CD1c-positive myeloid dendritic cell (primary cell): Measurements from ENCODE around the gene EZH1.

ENCODE experiments used
- DNase-seq: peaks from one replicate; pipeline ENCODE4 v3.0.0-alpha.2; 2016; ENCODE audit errors: extremely low spot score

EZH1 gene

DNA sequence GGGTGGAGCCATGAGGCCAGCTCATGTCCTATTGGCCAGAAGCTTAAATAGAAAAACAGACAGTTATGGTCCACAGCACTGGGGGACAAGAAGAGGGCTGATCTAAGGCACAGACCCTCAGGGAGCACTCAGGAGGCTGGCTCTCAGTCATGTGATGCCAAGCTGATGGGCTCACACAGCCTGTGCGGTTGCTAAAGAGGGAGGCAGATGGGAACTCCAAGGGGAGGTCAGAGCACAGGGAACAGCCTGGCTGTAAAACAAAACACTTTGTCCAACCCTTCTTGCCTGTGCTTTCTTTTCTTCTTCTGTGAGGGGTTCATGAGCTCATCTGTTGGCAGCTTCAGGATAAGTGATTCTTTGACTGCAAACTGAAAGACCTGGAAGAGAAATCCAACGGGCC is 35.3 kb downstream of the EZH1 start:
- DNase-seq: no peak

DNA sequence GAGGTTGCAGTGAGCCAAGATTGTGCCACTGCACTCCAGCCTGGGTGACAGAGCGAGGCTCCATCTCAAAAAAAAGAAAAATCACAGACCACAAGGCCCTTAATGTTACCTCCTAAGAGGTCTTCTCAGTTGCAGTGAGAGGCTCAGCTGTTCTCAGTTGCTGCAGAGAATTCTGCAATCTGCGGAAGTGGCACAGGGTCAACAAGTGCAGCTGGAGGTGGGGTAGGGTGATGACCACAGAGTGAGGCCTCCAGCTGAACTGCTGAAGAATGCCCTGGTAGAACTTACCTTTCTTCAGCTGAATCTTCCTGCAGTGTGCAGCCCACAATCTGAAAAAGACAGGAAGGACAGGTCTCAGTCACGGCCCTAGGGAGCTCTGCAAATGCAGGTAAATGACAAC is 36.3 kb downstream of the EZH1 start:
- no peak for DNase-seq

DNA sequence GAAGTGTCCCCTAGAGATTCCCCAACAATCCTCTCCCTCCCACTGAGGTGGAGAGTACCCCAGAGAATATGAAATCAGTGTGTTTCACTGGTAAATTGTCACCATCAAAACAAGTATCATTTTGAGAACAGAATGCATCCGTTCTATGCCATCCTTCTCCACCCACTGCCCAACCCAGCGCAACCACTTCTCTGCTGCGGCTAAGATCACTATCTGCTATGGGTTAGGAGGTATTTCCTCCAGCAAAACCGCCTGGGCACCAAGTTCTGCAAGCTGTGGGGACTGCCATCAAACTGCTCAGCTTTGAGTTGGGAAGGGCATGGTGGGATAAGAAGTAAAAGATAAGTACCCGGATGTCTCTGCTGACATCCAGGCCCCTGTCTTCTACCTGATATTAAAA is 38.1 kb downstream of the EZH1 start:
- DNase-seq: no peak

DNA sequence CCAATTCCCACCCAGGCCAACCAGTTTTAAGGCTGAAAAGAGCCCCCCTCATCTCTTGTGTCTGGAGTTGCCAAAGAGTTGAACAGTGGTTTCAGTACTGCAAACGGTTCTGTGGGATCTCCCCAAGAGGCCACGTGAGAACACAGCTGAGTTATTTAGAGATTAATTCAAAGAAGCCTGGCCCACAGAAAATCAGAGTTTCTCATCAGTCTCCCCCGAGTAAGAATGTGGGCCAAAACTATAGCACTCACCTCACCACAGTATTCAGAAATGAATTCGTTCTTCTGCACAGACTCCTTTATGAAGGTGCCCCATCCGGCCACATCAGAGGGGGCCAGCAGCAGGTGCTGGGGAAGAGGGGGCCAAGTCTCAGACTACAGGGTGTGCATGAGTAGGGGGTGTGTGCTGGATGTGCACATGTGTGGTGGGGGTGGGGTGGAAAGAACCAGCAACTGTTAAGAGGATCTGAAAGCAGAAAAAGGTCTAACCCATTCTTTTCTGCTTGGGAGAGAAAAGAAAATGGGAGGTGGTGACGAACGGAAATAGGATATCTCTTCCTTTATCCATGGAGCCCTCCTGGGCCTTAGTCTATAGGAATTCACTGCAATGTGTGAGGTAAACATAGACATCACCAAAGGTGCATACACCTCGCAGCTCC is 39.9 kb downstream of the EZH1 start:
- DNase-seq: no peak

DNA sequence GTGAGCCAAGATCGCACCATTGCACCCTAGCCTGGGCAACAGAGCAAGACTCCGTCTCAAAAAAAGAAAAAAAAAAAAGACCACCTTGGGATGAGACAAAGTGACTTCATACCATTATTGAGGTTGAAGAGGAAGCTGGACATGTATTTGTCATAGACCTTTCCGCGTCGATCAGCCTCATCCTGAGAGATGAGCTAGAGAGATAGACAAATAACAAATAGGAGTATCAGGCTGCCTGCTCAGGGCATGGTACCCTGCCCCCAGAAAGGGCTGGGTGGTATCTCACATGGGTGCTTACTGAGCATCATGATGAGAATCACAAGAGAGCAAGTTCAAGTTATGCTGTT is 40.4 kb downstream of the EZH1 start:
- no peak for DNase-seq

DNA sequence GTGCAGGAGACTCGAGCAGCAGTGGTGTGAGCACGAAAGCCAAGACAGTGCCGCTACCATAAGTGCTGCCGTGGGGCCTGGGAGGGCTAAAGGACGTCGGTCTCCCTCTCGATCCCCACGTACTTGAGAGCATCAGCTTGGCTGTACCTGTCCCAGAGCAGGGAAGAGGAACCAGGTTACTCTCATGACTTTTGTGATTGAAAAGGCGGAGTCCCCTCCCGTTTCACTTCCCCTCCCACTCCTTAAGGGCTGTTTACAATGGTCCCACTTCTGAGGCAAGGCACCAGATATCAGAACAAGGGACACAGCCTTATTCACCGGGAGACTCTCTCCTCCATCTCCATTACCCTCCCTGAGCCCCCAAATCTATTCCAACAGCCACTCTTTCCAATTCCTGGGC is 42.4 kb downstream of the EZH1 start:
- DNase-seq: no peak

DNA sequence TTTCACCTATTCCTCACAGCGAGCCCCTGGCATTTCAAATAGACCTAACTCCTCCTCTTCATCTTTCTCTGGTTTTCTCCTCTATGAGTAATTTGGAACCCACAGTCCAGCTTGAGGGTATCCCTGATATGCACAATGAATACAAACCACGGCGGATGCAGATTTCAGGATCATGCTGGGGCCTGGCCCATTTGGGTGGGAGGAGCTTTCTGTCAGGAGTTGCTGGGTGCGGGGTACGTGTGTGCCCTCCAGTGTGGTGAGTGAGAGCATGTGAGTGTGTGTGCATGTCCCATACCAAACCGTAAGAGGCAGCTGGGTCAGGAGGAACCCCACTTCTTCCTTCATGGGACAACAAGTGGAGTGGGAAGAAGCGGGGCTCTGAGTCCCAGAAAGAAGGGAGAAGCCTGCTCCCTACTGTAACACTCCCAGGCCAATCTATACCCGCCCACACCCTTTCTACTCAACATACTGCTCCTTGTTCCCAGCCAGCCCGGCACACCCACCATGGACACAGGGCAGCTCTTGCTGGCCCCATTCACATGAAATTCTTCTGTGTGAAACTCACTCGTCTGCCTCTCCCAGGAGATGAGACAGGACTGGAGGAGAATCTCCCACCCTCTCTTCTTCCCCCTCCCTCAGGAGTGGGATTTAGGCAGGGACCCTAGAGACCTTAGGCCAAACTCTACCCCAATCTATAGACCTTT is 44.1 kb downstream of the EZH1 start:
- DNase-seq: no peak

DNA sequence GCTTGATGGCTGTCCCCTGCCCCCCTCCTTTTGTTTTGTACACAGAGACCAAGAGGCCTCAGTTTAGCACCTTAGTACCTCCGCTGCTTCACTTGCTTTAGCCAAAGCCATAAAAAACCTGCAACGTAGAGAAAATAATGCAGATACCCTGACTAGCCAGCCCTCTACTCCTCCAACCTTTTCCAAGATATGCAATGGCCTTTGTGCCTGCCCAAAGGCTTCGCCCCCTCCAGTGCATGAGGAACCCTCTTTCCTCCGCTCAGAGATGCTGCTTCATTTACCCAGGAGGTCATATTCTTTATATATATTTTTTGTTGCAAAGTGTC is 45.5 kb downstream of the EZH1 start:
- no peak for DNase-seq

DNA sequence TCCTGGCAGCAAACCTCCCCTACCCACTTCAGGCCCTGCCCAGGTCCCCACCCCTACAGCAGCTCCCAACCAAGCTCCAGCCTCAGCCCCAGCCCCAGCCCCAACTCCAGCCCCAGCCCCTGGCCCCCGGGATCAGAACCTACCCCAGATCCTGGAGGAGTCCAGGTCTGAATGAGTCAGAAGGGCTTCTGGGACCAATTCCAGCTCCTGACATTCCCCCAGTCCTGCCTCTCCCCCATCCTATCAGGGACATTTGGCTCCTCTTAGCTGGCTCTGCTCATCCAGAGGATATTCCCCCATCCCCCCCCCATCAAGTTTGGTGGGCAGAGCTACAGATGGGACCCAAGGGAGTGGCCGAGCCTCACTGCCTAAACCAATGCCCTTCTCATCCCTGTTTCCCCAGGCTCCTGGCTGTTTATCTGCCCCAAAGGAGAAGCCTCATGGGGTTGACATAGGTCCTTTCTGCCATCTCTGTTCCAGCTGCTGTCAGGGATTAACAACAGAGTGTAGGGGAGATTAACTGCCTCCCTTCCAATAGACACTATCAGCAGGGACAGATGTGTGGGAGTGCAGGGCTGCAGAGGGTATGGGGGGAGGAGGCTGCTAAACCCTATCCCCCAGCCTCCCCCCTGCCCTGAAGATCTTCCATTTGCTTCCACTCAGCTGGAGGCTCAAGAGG is 46.0 kb downstream of the EZH1 start:
- DNase-seq: no peak

DNA sequence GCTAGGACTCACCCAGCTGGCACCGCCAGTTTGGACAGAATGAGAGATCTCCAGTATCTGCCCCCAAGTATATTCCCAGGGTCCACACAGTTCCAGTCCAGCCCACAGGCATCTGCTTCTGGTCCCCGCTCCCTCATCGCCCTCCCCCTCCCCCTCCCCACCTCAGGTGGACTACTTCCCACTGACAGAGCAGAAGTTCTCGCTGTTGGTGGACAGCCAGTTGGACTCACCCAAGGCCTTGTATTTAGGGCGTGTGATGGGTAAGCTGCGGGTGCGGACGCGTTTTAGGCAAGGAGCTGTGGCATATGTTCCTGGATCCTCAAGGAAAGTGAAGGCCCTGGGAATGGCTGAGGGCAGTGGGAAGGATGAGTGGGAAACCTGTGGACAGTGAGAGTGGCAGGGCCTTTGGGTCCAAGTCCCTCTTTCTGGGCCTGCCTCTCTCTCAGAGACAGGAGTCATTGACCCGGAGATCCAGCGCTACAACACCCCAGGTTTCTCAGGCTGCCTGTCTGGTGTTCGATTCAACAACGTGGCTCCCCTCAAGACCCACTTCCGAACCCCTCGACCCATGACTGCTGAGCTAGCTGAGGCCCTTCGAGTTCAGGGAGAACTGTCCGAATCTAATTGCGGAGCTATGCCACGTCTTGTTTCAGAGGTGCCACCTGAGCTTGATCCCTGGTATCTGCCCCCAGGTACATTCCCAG is 47.6 kb downstream of the EZH1 start:
- no peak for DNase-seq

DNA sequence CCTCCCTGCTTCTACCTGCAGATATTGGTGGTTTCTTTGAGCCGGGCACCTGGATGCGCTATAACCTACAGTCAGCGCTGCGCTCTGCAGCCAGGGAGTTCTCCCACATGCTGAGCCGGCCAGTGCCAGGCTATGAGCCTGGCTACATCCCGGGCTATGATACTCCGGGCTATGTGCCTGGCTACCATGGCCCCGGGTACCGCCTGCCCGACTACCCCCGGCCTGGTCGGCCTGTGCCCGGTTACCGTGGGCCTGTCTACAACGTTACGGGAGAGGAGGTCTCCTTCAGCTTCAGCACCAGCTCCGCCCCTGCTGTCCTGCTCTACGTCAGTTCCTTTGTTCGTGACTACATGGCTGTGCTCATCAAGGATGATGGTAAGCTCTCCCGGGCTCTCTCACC is 49.3 kb downstream of the EZH1 start:
- DNase-seq: no peak

DNA sequence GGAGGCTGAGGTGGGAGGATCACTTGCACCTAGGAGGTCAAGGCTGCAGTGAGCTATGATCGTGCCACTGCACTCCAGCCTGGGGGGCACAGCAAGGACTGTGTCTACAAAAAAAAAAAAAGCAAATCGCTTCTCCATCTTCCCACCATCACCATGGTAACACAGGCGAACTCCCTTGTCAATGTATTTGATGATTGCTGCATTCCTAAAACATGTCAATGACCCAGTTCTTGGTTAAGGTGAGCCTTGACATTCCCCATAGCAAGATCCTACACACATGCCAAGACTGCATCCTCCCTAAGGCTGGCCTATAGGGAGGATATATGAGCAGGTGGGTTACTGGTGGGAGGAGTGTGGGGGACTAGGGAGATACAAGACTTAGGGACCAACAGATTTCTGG is 50.3 kb downstream of the EZH1 start:
- DNase-seq: no peak

DNA sequence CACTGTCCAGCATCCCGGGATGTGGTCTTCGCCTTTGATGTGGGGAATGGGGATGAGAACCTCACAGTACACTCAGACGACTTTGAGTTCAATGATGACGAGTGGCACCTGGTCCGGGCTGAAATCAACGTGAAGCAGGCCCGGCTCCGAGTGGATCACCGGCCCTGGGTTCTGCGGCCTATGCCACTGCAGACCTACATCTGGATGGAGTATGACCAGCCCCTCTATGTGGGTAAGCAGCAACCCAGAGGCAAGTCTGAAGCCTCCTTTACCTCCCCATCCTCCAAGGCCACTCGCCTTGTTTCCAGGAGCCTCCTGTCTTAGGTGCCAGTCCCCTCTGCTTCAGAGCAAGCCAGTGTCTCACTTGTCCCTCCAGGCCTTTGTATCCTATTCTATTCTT is 52.4 kb downstream of the EZH1 start:
- no peak for DNase-seq

DNA sequence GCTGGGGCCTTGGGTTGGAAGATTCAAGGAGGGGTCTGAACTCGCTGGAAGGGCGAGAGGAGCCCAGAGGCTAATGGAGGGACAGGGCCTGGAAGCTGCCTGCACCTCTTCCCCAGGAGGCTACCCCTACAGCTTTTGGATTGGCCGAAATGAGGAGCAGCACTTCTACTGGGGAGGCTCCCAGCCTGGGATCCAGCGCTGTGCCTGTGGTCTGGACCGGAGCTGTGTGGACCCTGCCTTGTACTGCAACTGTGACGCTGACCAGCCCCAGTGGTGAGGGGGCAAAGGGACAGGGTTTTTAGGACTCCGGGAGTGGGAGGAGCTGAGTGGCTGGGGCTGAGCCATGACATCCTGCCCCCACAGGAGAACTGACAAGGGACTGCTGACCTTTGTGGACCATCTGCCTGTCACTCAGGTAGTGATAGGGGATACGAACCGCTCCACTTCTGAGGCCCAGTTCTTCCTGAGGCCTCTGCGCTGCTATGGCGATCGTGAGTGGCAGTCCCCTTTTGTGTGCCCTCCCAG is 53.8 kb downstream of the EZH1 start:
- no peak for DNase-seq

DNA sequence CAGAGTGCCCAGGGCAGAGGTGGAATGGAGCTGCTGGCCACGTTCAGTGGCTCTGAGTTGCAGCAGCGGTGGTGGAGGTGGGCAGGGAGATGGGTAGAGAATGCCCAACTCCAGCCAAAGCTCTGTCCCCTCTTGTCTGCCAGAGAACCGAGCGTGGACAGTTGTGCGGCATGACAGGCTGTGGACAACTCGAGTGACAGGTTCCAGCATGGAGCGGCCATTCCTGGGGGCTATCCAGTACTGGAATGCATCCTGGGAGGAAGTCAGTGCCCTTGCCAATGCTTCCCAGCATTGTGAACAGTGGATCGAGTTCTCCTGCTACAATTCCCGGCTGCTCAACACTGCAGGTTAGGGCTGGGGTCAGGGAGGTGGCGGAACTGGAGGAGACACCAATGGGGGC is 54.2 kb downstream of the EZH1 start:
- DNase-seq: no peak

DNA sequence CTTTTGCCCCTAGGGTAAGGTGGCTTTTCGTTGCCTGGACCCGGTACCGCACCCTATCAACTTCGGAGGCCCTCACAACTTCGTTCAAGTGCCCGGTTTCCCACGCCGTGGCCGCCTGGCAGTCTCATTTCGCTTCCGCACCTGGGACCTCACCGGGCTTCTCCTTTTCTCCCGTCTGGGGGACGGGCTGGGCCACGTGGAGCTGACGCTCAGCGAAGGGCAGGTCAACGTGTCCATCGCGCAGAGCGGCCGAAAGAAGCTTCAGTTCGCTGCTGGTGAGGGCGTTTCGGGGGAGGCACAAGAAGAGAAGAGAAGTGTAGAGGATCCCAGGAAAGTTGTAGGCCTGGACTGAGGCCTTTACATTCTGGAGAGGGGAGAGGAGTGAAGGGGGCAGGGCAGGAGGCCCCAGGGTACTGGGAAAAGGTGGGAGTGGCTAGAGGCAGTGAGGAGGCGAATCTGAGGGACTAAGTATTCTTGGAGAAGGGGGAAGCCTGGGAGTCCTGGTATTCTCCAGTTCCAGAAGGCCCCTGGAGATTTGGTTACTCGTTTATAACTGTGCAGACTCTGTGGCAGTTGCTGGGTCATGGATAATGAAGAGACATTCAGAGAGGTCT is 57.0 kb downstream of the EZH1 start:
- DNase-seq: no peak

DNA sequence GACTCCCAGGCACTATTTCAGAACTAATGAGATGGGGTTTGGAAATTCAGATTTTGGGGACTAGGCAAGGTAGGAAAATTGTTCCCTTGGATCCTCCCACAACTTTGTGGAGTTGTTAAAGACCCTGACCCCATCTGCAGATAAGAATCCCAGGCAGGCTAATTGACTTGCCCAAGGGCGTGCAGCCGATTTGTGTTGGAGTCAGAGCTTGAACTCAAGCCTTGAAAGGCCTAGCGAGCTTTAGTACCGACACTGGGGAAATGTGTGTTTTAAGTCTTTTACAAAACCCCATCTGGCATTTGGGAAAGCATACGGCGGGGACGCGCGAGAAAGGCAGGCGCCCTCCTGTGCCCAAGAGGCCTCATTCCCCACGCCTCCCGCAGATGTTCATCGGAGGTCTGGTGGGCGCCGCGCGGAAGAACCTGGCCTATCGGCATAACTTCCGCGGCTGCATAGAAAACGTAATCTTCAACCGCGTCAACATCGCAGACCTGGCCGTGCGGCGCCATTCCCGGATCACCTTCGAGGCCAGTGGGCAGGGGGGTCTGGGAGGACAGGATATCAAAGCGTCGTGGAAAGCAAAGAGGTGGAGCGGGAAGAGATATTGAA is 58.2 kb downstream of the EZH1 start:
- DNase-seq: no peak

DNA sequence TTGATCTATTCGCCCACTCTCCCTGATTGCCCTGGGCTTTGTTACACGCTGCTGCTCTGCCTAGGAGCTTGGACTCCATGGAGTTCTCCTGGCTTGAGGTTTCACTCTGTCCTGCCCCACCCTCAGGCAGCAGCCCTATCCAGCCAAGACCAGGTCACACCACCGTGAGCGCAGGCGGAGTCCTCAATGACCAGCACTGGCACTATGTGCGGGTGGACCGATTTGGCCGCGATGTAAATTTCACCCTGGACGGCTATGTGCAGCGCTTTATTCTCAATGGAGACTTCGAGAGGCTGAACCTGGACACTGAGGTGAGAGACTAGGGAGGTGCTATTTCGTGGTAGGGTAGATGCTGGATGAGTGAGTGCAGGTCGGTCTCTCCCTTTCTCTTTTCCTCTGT is 59.0 kb downstream of the EZH1 start:
- no peak for DNase-seq

DNA sequence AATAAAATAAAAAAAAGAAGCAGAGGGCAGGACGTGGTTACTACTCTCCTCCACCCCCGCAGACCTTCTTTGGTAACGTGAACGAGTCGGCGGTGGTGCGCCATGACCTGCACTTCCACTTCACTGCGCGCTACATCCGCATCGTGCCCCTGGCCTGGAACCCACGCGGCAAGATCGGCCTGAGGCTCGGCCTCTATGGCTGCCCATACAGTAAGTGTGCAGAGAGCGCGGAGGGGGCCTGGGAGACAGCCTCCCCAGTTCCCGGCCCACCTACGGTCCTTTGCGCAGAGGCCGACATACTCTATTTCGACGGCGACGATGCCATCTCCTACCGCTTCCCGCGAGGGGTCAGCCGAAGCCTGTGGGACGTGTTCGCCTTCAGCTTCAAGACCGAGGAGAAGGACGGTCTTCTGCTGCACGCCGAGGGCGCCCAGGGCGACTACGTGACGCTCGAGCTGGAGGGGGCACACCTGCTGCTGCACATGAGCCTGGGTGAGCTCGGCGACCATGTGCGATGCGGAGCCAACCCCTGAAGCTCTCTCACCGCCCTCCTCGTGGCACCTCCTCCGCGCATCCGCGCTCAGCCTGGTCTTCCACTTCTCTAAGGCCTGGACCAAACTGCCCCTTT is 59.8 kb downstream of the EZH1 start:
- no peak for DNase-seq

DNA sequence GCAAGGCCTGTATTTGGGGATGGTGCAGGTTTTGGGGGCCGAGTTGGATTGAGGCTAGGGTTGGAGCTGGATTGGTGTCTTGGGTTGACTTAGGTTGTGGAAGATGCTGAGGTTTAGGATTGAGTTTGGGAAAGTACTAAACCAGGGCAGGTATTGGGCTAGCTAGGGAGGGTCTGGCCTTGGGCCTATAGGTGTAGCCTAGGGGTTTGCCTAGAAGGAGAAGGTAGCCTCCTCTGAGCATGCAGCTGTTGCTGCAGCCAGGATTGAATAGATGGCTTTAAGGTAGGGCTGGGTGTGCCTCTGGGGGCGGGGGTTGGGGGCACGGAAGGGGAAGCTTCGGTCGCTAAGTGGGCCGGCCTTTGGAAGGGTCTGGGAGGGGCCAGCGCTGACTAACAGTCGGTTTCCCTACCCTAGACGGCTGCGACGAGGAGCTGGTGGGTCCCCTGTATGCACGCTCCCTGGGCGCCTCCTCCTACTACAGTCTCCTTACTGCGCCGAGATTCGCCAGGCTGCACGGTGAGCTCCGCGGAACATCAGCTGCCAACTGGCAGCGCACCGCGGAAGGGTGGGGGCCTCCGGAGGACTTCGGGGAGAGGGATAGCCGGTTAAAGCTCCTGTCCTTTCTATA is 61.3 kb downstream of the EZH1 start:
- peak; percentile 8 for DNase-seq
